ENCODE results near the gene EMC9. TPM values are rescaled to one million over a fixed set of nuclear protein-coding genes. Genes with fewer than 3 reads are reported as not detected.

Gene EMC9
- total and polyA plus RNA-seq, 2 of the 8 experiments (the other 6 are each of a cell fraction or from before 2014, with no cell fraction given) = 38.4 to 47.2 TPM

DNA sequence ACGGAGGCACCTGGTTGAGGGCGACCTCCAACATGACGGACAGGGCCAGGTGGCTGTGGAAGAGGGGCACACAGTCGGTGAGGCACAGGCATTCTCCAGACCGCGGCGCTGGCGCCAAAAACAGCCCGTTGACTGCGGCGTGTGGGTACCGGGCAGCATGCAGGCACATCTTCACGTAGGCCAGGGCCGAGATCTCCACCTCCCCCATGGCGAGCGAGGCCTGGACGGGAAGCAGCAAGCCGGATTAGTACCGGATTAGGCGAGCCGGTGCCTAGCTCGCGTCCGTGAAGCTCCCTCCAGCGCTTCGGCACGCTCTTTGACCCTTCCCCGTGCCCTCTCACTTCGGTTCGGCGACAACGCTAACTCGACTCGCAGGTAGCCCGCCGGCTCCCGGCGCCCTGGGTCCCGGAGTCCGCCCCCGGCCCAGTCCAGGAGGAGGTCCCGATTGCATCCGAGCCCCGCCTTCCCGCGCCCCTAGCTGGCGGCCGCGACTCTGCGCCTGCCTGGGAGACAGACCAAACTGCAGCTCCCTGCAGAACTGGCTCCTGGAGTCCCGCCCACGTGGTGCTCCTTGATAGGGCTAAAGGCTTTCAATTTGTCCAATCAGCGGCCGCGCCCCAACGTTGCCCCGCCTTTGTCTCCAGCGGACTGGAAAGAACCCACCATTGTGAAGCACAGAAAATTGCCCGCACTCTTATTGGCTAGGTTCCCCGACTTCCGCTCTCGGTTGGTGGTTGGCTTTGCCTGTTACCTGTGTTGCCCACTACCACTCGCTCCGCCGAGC lies at the start of gene EMC9 (continued):
- TF ChIP-seq KDM4A (IDR thresholded peaks at IDR 0.05; ENCODE audit: low read depth, low read length, severe bottlenecking) (peak; percentile 50), BRCA1 (IDR thresholded peaks at IDR 0.05; ENCODE audit: low read depth, low read length) (no peak)

Measured in H1 (cell line).